Fibroblast of skin of right quadriceps (primary cell): ENCODE results near the gene SPEG.

ENCODE experiments used
- DNase-seq: peaks from one replicate; pipeline ENCODE4 v3.0.0-alpha.2; 2013

SPEG gene

GRCh38 chr2:219536967-219537366 lies 102.3 kb downstream of the SPEG start:
- DNase-seq, result no peak

GRCh38 chr2:219537657-219538488 lies 103.2 kb downstream of the SPEG start:
- no peak for DNase-seq

- DNase-seq, result peak; percentile 22
These were observed 103.9 kb downstream of the SPEG start for GRCh38 chr2:219538504-219538951.

DNA sequence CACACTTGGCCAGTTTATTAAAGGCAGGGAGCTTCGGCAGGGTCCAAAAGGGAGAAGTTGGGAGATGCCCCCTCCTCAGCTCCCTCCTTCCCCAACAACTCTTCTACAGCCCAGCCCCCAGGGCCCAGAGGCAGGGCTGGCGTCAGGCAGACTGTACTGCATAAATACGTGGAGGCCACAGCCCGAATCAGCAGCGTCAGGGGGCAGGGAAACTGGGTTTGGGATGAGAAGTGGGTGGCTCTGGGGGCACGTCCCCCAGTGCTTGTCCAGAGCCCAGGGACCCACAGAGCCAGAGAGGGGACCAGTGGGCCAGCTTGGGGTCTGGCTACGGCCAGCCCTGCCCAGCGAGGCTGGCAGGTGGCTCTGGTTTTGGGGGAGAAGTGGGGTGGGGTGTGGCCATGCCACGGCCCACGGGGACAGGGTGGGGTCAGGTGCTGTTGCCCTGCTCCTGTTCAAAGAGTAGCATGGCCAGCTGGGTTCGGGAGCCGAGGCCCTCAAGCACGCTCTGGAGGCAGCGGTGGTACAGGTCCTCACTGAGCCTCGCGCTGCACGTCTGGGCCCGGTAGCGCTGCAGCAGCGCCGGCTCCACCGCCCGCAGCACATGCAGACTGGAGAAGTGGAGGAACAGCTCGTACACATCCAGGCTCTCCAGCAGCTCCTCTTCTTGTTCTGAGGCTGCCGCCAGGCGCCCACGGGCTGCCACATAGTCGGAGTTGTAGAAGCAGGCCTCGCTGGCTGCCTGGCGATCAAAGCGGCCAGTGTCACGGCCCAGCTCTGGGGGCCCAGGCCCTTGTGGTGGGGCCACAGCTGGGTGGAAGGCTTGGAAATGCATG lies 104.5 kb downstream of the SPEG start:
- DNase-seq, result no peak

- DNase-seq, result no peak
These were observed 105.5 kb downstream of the SPEG start for GRCh38 chr2:219539926-219540678.

- DNase-seq, result no peak
These were observed 106.3 kb downstream of the SPEG start for GRCh38 chr2:219540784-219541504.

DNA sequence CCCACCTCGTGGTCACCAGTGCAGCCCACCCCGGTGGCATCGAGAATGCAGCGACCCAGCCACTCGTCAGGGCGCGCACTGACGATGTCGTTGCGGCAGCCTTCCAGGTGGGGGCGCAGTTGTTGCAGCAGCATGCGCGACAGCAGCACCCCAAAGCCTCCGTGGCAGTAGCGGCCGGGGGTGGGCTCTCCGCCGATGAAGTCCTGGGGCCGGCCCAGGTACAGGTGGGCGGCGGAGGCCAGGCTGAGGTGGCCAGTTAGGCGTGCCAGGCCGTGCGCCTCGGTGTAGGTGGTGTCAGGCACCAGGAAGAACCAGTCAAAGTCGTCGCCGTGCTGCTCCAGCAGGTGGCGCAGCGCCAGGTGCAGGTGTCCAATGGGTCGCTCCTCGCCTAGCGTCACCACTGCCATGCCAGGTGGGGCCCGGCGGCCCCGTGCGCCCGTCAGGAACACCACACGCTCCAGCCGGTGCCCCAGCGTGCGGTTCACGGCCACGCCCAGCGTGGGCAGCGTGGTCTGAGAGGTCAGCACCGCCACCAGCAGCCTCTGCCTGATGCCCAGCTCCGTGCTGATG lies 107.1 kb downstream of the SPEG start:
- DNase-seq, result peak; percentile 61

DNA sequence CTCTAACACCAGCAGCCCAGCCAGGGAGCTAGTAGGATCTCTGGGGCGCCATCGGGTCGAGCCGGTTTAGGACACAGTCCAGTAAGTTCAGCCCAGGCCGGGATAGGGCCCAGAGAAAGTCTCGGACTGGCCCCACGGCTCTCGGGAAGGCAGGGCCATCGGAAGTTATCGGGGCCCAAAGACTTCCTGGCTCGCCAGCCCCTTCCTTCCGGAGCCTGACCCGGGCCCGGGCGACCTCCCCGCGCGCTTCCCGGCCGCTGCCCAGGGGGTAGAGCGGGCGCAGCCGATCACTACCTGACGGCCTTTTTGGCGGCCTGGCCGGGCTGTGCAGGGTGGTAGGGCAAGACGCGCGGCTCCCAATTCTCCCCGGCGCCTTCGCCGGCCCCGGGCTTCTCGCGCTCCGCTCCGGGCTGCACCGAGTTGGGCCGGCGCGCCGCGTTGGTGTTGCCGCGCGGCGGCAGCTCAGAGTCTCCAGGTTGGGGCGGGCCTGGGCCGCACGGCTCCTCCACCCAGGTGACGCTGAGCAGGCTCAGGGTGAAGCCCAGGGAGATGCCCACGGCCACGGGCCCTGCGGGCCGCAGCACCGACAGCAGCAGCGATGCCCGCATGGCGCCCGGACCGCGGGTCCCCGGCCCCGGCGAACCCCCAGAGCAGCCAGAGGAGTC lies 108.4 kb downstream of the SPEG start:
- DNase-seq, result no peak

GRCh38 chr2:219543596-219544358 lies 109.1 kb downstream of the SPEG start, which contains the start of the genes CHPF and TMEM198:
CHPF (minus strand) TSS chr2:219543809; CDS start chr2:219543538, 271 bp downstream.
TMEM198 (plus strand) TSS chr2:219544028; CDS start chr2:219544728, 700 bp downstream.
- DNase-seq, result peak; percentile 99

- no peak for DNase-seq
These were observed 109.9 kb downstream of the SPEG start for GRCh38 chr2:219544567-219544966.

DNA sequence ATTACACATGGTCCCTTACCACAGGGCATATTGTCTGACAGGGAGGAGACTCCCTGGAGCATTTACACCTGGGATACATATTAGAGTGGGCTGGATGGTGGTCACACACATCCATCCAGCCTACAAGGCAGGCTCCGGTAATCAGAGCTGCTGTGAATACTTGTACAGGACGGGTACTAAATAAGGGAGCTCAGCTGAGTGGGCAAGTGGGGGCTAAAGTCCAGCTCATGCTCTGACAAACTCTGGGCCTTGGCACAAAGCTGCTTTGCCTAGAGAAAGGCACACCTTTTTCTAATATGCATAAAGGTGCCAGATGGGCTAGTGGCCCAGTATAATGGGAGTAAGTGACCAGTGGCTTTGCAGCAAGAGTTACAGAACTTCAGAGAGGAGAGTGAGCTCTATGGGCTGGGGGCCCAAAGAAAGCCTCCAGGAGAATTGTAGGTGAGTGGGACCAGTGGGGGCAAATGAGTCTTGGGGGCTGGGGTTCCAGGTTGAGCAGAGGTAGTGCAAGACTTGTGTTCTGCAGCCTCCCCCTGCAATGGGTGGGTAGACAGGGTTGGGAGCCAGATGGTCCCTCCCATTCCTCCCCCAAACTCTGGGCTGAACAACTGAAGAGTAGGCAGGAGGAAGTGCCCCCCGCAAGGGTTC lies 110.8 kb downstream of the SPEG start:
- DNase-seq, result no peak

- no peak for DNase-seq
These were observed 111.3 kb downstream of the SPEG start for GRCh38 chr2:219545943-219546352.

GRCh38 chr2:219547621-219548020 lies 113.0 kb downstream of the SPEG start:
- DNase-seq, result no peak
